GM13977 (cell line): ENCODE results near the gene XPA.

Source experiments
- DNase-seq: peaks from one replicate; pipeline ENCODE4 v3.0.0; 2012; ENCODE audit warnings: low spot score
- in situ Hi-C: fragments of 300-500 bp; cut with MboI; formaldehyde crosslinking; loops from one replicate; pipeline ENCODE4 v1.12.0; 2022; ENCODE audit warnings: low sequenced_read_pairs, low pct_unique_long_range_greater_than_20kb, mixed read lengths, inconsistent platforms; ENCODE audit not compliant: unreplicated experiment
- TF ChIP-seq, protein P1 (sequence below): IDR thresholded peaks from 2 replicates; pipeline ENCODE4 v1.5.1; 2012; ENCODE audit warnings: mild to moderate bottlenecking, control low read depth; ENCODE audit not compliant: insufficient read depth; ENCODE audit errors: extremely low read depth, missing control alignments

The XPA gene

DNA sequence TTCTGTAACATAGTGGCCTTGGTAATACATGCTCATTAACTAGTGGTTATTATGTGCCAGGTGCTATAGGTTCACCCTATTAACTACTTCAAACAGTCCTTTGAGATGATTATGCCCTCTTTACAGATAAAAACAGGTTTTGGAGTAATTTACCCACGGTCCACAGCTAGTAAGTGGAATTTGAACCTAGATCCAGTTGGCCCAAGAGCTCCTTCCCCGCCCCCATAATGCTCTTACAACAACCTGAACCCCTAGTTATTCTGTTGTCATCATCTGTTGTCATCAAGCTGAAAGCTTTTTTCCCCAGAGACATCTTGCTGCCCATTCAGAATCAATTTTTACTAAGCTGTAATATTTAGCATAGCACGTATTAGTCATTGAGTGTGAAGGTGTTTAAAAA lies 23.2 kb downstream of the XPA start:
- DNase-seq: no peak
- in situ Hi-C loops: no loop called here
- TF ChIP-seq, protein P1, sequence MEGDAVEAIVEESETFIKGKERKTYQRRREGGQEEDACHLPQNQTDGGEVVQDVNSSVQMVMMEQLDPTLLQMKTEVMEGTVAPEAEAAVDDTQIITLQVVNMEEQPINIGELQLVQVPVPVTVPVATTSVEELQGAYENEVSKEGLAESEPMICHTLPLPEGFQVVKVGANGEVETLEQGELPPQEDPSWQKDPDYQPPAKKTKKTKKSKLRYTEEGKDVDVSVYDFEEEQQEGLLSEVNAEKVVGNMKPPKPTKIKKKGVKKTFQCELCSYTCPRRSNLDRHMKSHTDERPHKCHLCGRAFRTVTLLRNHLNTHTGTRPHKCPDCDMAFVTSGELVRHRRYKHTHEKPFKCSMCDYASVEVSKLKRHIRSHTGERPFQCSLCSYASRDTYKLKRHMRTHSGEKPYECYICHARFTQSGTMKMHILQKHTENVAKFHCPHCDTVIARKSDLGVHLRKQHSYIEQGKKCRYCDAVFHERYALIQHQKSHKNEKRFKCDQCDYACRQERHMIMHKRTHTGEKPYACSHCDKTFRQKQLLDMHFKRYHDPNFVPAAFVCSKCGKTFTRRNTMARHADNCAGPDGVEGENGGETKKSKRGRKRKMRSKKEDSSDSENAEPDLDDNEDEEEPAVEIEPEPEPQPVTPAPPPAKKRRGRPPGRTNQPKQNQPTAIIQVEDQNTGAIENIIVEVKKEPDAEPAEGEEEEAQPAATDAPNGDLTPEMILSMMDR: no peak

DNA sequence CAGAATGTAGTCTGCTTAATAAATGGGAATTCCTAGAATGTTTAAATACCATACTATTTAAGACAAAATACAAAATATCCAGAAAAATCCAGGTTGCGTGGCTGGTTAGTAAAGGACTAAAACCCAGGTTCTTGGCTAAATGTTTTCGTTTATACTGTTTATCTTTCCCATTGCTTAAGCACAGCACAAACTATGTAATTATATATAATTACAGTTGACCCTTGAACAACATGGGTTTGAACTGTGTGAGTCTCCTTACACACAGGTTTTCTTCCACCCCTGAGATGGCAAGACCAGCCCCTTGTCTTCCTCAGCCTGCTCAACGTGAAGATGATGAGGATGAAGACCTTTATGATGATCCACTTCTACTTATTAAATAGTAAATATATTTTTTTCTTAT lies 24.7 kb downstream of the XPA start:
- in situ Hi-C loops: no loop called here
- no peak for DNase-seq
- TF ChIP-seq, protein P1: no peak

DNA sequence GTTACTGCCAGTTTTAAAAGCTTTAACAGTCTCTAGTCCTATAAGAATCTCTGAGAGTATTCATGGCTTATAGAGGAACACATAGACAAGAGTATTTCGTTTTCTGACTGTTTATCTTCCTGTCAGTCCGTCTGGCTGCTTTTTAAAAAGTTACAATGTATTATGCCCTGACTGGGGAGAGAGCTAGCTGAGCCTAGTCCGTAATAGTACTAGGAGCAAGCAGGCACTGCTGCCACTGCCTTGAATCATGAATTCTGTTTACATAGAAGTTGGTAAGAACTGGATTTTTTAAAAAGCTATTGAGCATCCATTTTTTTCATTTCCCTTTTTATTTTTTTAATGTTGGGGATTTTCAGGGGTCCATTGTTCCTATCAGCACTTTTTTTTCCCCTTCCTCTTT lies 26.6 kb downstream of the XPA start:
- no peak for DNase-seq
- TF ChIP-seq, protein P1: no peak
- in situ Hi-C loops: no loop called here

DNA sequence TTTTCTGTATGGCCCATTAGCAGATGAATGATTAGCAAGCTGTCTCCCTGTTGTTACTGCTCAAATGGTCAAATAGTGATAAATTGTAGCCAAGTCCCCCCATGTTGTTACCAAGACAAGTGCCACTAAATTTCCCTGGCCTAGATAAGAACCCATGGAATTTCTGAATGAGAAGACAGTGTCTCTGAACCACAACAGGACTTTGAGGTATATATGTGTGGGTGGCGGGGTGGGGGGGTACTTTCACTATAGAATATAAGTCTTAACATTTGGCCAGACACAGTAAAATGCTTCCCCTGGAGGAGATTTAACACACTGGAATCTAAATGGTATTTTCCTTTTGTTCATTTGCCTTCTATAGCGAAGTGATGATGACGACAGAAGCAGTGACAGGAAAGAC lies 28.7 kb downstream of the XPA start:
- no peak for DNase-seq
- in situ Hi-C loops: no loop called here
- TF ChIP-seq, protein P1: no peak

DNA sequence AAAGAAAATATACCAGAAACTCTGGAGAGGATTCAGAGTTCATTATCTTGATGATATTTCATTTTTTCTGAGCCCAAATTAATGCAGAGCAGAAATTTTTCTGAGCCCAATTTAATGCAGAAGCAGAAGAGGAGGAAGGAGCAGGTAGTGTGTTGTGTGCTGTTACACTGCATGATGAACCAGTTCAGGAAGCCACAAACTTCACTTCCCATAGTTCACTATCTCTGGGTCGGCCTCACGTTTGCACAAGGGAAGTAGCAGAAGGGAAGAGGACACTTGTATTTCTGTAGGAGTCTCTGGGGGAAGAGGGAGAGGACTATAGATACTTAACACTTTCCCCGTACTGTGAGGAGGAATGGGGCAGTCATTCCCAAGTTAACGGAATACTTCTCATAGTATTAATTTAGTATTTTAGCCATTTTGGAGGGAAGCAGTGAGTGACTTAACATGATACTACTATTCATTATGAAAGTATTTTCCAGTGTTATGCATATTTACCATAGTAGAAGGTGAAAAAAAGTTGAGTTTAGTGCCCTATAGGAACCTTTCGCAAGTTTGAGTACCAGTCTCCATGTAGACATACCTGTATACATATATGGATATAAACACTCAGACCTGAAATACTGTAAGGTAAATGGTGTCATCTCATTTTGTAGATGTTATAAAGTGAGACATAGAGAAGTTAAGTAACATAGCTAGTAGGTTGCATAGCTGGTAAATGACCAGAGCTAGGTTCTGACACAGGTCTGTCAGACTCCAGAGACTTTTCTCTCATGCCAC lies 30.0 kb downstream of the XPA start:
- no peak for DNase-seq
- in situ Hi-C loops: no loop called here
- TF ChIP-seq, protein P1: no peak

DNA sequence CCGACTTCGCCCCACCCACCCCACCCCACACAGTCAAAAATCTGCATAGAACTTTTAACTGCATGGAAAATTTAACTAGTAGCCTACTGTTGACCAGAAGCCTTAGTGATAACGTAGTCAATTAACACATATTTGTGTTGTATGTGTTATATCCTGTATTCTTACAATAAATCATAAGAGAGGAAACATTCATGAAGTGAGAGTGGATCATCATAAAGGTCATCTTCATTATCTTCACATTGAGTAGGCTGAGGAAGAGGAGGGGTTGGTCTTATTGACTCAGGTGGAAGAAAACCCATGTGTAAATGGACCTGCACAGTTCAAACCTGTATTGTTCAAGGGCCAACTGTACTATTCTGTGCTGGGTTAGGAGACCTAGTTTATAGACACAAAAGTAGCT lies 31.4 kb downstream of the XPA start:
- DNase-seq: no peak
- in situ Hi-C loops: no loop called here
- TF ChIP-seq, protein P1: no peak

DNA sequence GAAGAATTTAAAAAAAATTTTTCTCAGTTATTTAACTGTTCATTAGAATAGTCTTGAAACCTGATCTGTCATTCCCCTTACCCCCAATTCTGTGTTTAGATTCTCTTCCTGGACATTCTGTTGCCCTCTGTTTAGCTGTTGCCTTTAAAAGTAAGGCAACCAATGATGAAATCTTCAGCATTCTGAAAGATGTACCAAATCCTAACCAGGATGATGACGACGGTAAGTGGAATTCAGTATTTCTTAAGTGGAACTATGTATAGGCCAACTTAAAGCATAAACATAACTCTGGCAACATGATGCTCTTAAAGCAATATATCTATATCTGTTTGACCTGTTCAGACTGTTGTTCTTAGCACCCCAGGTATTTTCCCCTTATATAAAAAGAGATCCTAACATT lies 36.3 kb downstream of the XPA start:
- no peak for DNase-seq
- TF ChIP-seq, protein P1: no peak
- in situ Hi-C loops: no loop called here
